ENCODE measurements around the gene ASTN2.

ASTN2 gene

DNA sequence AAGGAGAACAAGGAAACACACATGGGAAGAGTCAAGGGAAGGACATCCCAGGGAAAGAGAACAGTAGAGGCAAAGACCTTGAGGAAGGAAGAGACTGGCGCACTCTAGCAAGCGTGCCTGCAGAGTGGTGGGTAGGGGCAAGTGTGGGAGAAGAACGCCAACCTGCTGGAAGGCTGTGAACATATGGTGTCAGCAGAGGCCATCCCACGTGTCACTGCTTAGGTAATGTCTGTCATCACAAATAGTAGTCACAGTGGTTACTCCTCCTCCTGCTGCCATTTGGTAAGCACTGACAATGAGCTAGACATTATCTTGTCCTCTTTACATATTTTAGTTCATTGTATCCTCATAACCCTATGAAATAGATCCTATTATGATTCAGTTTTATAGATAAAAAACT is 934.2 kb downstream of the ASTN2 start:
- H3K4me3 ChIP-seq (replicated peaks; ENCODE audit: low read depth, low read length), result no peak overlapping the region
- TF ChIP-seq, protein P1, sequence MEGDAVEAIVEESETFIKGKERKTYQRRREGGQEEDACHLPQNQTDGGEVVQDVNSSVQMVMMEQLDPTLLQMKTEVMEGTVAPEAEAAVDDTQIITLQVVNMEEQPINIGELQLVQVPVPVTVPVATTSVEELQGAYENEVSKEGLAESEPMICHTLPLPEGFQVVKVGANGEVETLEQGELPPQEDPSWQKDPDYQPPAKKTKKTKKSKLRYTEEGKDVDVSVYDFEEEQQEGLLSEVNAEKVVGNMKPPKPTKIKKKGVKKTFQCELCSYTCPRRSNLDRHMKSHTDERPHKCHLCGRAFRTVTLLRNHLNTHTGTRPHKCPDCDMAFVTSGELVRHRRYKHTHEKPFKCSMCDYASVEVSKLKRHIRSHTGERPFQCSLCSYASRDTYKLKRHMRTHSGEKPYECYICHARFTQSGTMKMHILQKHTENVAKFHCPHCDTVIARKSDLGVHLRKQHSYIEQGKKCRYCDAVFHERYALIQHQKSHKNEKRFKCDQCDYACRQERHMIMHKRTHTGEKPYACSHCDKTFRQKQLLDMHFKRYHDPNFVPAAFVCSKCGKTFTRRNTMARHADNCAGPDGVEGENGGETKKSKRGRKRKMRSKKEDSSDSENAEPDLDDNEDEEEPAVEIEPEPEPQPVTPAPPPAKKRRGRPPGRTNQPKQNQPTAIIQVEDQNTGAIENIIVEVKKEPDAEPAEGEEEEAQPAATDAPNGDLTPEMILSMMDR (IDR thresholded peaks at IDR 0.05; ENCODE audit: low read depth, low read length, missing control alignments), result no peak
- no peak for DNase-seq (ENCODE audit: extremely low read depth, low read depth)

DNA sequence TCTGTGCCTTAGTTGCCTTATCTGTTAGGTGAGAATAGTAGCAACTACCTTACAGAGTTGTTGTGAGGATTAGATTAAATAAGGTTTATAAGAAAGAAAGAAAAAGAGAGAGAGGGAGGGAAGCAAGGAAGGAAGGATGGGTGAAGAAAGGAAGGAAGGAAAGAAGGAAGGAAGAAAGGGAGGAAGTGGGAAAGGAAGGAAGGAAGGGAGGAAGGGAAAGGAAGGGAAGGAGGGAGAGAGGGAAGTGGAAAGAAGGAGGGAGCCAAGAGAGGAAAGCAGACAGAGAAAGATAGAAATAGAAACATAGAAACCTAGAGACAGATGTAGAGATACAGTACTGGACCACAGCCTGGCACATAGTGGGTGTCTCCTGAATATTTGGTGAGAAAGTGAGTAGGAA is 934.9 kb downstream of the ASTN2 start:
- TF ChIP-seq, protein P1 (IDR thresholded peaks at IDR 0.05; ENCODE audit: low read depth, low read length, missing control alignments), result no peak
- H3K4me3 ChIP-seq (replicated peaks; ENCODE audit: low read depth, low read length), result no peak overlapping the region
- DNase-seq (ENCODE audit: extremely low read depth, low read depth), result no peak

DNA sequence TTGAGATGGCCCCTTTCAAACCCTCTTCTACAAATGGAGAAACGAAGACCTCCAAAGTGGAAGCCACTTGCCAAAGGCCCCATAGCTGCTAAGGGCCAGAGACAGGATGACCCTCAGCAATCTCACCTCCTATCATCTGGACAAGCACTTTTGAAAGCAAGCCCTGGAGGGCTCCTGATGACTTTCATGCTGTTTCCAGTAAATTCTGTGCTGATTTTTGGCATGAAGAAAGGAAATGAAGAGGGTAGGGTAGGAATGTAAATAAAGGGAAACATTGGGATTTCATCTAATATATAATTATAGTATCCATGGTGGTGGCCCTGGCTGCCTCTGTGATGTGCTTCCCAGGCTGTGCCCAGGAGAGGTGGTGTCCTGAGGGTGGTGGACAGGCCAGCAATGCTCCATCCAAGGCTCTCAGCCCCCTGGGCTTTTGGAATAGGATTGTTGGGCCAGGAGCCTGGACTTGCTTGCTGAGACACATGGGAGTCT is 935.8 kb downstream of the ASTN2 start:
- no peak overlapping the region for H3K4me3 ChIP-seq (replicated peaks; ENCODE audit: low read depth, low read length)
- no peak for DNase-seq (ENCODE audit: extremely low read depth, low read depth)
- TF ChIP-seq, protein P1 (IDR thresholded peaks at IDR 0.05; ENCODE audit: low read depth, low read length, missing control alignments), result no peak

DNA sequence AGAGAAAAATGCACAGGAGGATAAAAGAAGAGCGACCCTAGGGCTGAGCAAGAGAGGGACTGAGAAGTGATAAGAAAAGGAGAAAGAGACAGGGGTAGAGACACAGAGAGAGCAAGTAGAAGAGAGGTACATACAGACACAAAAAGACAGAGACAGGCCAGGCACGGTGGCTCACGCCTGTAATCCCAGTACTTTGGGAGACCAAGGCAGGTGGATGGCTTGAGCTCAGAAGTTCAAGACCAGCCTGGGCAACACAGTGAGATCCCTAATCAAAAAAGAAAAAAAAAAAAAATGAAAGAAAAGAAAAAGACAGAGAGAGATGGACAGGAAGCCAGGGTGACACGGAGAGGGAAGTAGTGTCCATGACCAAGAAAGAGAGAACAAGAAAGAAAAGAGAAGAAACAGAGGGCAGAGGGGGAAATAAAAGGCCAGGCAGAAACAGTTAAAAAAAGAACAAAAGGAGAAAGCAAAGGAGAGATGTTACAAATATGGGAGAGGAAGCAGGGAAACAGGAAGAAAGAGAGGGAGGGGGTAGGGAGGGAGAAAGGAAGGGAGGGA is 937.2 kb downstream of the ASTN2 start:
- TF ChIP-seq, protein P1 (IDR thresholded peaks at IDR 0.05; ENCODE audit: low read depth, low read length, missing control alignments), result no peak

DNA sequence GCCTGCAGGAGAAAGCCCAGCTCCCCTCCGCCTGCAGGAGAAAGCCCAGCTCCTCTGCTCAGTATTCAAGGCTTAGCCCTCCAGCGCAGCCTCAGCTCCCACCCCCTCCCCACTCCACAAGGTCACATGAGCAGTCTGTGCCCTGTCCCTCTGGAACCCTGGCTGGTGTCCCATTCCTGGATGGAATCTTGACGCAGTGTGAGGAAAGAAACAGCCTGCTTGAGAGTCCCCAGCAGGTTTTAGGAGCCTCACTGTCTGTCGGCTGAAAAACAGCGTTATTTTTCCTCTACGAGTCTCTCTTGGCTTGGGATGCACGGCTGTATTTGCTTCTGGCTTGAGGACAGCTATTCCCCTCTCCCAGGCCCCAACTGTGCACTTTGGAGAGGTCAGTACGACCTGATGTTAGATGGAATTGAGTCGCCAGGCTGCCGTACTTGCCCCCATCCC is 937.9 kb downstream of the ASTN2 start:
- no peak overlapping the region for H3K4me3 ChIP-seq (replicated peaks; ENCODE audit: low read depth, low read length)
- no peak for DNase-seq (ENCODE audit: extremely low read depth, low read depth)
- TF ChIP-seq, protein P1 (IDR thresholded peaks at IDR 0.05; ENCODE audit: low read depth, low read length, missing control alignments), result no peak

More for the DNA sequence above, 937.2 kb downstream of the ASTN2 start:
- H3K4me3 ChIP-seq (replicated peaks; ENCODE audit: low read depth, low read length), result no peak overlapping the region
- DNase-seq (ENCODE audit: extremely low read depth, low read depth), result no peak

DNA sequence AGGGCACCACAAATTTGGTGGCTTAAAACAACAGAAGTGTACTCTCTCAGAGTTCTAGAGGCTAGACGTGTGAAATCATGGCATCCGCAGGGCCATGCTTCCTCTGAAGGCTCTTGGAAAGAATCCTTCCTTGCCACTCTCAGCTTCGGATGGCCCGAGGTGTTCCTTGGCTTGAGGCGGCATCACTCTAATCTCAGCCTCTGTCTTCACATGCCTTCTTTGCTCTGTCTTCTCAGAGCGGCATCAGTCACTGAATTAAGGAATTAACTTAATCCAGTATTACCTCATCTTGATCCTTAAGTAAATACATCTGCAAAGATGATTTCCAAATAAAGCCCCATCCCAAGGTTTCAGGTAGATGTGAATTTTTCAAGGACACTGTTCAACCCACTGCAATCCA is 938.9 kb downstream of the ASTN2 start:
- TF ChIP-seq, protein P1 (IDR thresholded peaks at IDR 0.05; ENCODE audit: low read depth, low read length, missing control alignments), result no peak
- H3K4me3 ChIP-seq (replicated peaks; ENCODE audit: low read depth, low read length), result no peak overlapping the region
- DNase-seq (ENCODE audit: extremely low read depth, low read depth), result no peak

DNA sequence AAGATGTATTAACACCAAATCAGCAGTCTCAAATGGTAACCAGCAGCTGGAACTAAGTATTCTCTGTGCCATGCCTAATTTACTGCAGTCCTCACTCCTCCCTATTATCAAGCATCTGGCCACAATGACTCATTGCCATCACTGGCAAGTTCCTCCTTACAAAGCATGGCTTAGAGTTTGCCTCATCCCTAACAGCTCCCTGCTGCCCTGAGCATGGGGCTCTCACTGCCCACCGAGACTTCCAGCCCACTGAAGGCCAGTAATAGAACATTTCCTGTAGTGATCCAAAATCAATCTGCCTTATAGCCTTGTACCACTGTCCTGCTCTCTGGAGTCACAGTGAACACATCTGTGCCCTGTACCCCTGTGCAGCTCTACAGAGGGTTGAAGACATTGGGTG is 939.7 kb downstream of the ASTN2 start:
- TF ChIP-seq, protein P1 (IDR thresholded peaks at IDR 0.05; ENCODE audit: low read depth, low read length, missing control alignments), result no peak
- DNase-seq (ENCODE audit: extremely low read depth, low read depth), result peak; percentile 44
- no peak overlapping the region for H3K4me3 ChIP-seq (replicated peaks; ENCODE audit: low read depth, low read length)

Measured in HFF-Myc (cell line).